Measurements from ENCODE around the gene ZMYND8.
A peak's percentile ranks its signal among the peaks of the same experiment; 100 is the strongest.
"Not testable (repeated sequence)": the region's sequence is repeated elsewhere in the genome, so short reads cannot be mapped to it uniquely, and the experiment has no call there.

The ZMYND8 gene

DNA sequence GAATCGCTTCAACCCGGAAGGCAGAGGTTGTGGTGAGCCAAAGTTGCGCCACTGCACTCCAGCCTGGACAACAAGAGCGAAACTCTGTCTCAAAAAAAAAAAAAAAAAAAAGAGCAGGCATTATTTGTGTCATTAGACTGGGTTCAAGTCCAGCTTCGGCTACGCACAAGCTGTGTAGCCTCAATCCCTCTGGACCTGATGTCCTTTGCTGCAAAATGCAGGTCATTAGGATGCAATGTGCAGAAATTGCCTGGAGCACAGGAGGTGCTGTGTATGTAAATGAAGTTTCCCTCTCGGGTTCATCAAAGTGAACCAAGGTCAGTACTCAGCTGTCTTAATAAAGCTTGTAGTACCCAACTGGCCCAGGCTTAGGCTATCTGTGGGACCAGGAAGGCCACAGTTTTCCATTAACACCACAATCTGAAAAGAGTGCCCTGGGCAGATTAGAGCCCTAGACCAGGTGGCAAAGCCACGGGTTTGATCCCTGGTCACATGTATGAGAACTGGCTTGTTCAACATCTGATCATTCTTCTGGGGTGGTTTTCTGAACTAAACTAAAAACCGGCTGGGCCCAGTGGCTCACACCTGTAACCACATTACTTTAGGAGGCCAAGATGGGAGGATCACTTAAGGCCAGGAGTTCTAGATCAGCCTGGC, 155.3 kb downstream of the ZMYND8 start:
- no peak for DNase-seq

DNA sequence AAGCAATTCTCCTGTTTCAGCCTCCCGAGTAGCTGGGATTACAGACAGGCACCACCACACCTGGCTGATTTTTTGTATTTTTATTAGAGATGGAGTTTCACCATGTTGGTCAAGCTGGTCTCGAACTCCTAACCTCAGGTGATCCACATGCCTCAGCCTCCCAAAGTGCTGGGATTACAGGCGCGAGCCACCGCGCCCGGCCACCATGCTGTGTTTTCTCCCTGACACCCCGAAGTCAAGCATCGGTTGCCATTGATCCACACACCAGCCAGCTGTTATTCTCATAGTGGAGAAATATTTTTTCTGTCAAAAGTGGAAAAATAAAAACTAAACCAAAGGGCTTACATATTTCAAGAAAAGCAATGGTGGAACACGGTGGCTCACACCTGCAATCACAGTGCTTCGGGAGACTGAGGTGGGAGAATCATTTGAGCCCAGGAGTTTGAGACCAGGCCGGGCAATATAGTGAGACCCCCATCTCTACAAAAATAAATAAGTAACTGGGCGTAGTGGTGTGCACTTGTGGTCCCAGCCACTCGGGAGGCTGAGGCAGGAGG, 157.4 kb downstream of the ZMYND8 start:
- DNase-seq = no peak

DNA sequence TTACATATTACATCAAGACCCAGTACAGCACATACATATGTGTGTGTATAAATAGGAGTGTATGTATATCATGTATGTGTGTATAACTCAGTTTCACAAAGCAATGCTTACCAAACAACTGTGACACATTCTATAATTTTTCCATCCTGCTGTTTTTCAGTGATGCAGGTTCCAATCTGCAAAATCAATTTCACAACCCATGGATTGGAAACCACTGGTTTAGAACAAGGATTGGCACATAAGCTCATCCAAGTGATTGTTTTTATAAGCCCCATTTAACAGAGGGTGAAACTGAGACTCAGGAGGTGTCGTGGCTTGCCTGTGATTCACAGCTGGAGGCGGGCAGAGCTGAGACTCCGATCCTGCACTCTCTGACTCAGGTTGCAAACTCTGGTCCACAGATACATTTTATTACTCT, 158.2 kb downstream of the ZMYND8 start:
- peak; percentile 71 for DNase-seq

- DNase-seq = peak; percentile 90
Observed at GRCh38 chr20:47196091-47197081, 160.1 kb downstream of the ZMYND8 start.

GRCh38 chr20:47195573-47195972, 160.9 kb downstream of the ZMYND8 start:
- DNase-seq = no peak

GRCh38 chr20:47191956-47192355, 164.5 kb downstream of the ZMYND8 start:
- no peak for DNase-seq

DNA sequence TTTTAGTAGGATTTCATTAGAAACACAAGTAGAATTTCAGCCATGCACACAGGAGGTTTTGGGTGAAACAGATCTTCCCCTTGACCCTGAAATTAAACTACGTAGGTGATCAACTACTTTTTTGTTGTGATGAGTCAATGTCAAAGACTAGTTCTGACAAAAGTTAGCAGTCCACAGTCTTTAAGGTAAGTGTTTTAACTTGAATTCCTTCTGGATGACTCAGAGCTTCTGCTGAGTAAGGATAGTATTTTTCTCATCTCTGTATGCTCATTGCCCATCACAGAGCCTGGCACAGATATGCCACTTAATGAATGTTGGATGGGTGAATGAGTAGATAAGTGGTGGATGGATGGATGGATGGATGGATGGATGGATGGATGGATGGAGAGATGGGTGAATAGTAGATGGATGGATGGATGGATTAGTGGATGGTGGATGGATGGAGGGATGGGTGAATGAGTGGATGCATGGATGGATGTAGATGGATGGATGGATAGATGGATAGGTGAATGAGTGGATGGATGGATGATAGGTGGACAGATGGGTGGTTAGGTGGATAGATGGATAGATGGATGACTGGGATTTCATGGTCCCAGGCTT, 165.3 kb downstream of the ZMYND8 start:
- no peak for DNase-seq

- DNase-seq = no peak
Observed at GRCh38 chr20:47189060-47189459, 167.4 kb downstream of the ZMYND8 start.

GRCh38 chr20:47188540-47188939, 168.0 kb downstream of the ZMYND8 start:
- DNase-seq = no peak

DNA sequence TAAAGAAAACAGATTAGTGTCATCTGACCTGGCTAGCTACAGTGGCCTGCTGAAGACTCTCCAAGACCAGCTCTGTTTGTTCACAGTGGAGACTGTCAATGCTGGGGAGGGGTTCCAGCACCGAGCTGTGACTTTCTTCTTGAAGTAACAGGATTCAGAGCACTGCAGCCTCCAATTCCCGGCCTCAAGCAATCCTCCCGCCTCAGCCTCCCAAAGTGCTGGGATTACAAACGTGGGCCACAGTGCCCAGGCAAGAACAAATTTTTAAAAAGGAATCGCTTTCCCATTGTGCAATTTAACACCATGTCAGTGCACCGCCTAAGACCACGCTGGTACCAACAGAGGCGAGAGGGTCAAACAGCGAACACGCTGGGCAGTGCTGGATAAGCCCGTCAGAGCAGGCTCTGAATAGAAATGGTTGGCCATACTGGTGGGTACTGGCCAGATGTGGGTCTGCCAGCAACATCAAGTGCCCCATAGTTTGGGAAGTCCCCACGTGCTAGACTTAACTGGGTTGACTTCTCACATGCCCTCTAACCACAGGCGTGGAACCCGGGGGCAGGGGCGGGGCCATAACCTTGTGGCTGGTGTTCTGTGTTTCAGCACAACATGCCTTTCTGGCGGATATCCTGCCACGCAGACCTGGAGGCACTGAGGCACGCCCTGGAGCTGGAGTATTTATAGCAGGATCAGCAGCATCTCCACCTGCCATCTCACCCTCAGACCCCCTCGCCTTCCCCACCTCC, 168.9 kb downstream of the ZMYND8 start:
- DNase-seq = no peak

- no peak for DNase-seq
Observed at GRCh38 chr20:47183367-47183766, 173.1 kb downstream of the ZMYND8 start.

DNA sequence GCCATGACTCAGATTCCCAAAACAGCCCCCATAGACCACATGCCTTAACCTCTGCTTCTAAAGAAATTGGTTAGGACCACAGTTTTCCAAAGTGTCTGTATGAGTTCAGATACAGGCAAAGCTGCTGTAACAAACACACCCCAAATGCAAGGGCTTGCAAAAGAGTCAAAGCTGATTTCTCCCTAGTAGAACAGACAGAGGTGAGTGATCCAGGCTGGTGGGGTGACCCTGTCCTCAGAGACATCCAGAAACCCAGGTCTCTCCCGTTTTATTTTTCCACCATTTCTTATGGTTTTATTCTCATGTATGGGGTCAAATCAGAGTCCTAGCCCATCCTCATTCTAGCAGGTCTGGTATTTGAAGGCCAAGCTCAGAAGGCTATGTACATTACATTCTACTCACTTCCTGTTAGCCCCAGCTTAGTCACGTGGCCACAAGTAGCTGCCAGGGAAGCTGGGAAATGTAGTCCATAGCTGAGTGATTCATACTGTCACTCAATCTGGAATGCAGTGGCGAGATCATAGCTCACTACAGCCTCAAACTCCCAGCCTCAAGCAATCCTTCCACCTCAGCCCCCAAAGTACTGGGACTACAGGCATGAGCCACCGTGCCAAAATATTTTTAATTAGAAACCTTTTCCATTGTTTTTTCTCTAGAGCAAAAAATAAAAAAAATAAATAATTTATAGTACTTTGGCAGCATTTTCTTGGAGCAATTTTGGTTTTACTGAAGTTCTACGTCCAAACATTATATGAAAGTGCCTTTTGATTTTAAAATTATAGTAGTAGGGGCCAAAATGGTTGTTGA, 175.2 kb downstream of the ZMYND8 start:
- peak; percentile 40 for DNase-seq

GRCh38 chr20:47179267-47179666, 177.2 kb downstream of the ZMYND8 start:
- DNase-seq = no peak

- no peak for DNase-seq
Observed at GRCh38 chr20:47178851-47179250, 177.6 kb downstream of the ZMYND8 start.

- DNase-seq = no peak
Observed at GRCh38 chr20:47178277-47178676, 178.2 kb downstream of the ZMYND8 start.

DNA sequence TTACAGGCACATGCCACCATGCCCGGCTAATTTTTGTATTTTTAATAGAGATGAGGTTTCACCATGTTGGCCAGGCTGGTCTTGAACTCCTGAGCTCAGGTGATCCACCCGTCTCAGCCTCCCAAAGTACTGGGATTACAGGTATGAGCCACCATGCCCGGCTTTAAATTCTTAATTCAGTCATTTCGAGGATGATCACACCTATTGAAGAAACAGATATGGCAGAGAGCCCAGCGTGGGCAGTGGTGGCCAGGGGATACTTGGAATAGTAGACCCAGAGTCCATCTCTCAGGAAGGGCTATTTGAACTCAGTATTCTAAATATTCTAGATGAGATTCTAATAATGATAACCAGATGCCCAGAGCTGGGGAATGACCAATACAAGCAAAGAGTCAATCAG, 180.3 kb downstream of the ZMYND8 start:
- DNase-seq = not testable (repeated sequence)

- DNase-seq = no peak
Observed at GRCh38 chr20:47175493-47175892, 181.0 kb downstream of the ZMYND8 start.

- no peak for DNase-seq
Observed at GRCh38 chr20:47174456-47175243, 181.8 kb downstream of the ZMYND8 start.

DNA sequence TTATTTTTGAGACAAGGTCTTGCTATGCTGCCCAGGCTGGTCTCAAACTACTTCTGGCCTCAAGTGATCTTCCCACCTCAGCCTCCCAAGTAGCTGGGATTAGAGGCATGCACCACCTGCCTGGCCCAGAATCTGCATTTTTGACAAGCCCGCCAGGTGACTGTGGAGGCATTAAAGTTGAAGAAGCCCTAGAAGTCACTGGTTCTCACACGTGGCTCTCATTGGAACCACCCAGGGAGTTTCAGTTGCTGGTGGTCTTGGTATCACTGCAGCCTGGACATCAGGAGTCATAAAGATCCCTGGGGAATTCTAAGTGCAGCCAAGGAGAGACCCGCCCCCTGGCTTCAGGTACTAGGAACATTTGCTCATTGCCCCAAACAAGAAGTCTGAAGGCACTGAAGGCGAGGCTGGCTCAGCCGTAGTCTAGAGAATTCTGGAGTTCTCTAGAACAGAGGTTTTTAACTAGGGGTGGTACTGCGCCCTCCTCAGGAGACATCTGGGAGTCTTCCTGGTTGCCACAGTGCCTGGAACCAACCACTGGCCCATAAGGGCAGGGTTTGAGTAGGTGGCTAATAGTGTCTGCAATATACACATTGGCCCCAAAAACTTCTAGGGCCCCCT, 182.8 kb downstream of the ZMYND8 start:
- no peak for DNase-seq

DNA sequence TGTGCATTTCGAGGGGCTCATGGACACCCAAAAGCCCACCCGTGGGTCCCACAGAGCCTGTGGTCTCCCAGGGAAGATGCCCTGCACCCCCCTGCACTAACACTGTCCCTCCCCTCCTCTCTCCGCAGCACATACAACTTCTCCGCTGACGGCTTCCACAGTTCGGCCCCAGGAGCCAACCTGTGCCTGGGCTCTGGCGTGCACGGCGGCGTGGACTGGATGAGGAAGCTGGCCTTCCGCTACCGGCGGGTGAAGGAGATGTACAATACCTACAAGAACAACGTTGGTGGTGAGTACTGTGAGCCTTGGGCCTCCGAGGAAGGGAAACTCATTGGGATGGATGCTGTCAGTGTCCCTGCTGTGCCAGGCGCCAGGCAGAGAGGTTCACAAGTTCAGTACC, 183.9 kb downstream of the ZMYND8 start:
- no peak for DNase-seq

All from stimulated activated CD8-positive, alpha-beta memory T cell treated with anti-CD3 and anti-CD28 coated beads, Interleukin-4, amount 100 ng/mL, for 48 hours (primary cell).